GM21360 (cell line): ENCODE results near the gene CDKN1C.
"Not testable (repeated sequence)": the region's sequence is repeated elsewhere in the genome, so short reads cannot be mapped to it uniquely, and the experiment has no call there.

Experiments used
- ATAC-seq: cut with Tn5 transposase; IDR thresholded peaks from one replicate; pipeline ENCODE4 v1.9.1; 2021; ENCODE audit warnings: mild to moderate bottlenecking, moderate library complexity; ENCODE audit not compliant: unreplicated experiment

The CDKN1C gene

GRCh38 chr11:2909133-2909902 is 23.7 kb upstream of the CDKN1C start:
- ATAC-seq = no peak

- no peak for ATAC-seq
Observed at GRCh38 chr11:2908130-2908529, 22.6 kb upstream of the CDKN1C start.

GRCh38 chr11:2905299-2905698 is 19.7 kb upstream of the CDKN1C start:
- ATAC-seq = not testable (repeated sequence)

DNA sequence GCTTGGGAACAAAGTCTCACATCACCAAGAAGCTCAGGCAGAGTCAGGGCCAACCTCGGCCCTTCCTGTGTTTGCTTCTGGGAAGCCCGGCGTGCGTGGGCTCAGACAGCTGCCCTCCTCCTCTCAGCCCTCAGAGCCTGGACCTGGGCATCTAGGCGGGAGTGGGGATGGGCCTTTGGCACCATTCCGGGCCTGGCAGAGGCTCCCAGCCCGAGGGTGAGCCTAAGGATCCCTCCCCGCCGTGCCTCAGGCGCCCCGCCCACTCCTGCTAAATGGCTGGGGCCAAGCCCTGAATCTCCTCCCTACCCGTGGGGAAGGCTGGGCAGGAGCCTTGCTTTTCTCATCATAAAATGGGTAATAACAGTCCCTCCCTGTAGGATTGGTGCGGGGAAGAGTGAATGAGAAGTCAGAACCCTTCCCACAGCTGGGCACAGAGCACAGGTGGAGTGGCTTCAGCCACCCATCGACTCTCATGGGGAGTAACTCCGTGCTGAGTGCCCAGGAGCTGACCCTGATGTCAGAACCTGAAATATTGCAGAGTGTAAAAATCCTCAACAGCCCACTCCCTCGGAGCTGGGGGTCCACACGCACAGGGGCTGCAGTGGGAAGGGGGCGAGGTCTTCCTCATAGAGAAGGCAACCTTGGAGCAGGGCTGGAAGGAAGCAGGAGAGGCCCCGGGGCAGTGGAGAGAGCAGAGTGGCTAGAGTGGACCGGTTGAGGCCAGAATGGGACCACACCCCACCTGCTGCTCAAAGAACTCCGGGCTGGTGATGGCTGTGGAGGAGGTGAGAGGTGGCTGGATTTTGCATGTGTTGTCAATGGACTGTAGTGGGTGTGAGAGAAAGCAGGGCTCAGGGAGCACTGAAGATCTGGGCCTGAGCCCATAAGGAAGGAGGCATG is 18.8 kb upstream of the CDKN1C start:
- no peak for ATAC-seq

DNA sequence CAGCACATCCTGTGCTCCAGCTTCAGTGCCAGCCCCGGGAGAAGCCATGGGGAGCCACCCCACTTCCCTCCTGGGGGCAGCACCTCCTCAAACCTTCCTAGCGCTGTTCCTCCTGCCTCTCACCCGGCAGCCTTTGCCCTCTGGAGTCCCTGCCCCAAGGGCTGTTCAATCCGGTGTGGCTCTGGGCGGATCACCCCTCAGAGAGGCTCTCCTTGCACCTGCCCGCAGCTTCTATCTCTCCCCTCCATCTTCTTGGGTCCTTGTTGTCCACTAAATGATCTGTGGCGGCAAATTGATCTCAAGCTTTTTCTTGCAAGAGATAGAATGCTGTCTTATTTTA is 18.1 kb upstream of the CDKN1C start:
- ATAC-seq = no peak

DNA sequence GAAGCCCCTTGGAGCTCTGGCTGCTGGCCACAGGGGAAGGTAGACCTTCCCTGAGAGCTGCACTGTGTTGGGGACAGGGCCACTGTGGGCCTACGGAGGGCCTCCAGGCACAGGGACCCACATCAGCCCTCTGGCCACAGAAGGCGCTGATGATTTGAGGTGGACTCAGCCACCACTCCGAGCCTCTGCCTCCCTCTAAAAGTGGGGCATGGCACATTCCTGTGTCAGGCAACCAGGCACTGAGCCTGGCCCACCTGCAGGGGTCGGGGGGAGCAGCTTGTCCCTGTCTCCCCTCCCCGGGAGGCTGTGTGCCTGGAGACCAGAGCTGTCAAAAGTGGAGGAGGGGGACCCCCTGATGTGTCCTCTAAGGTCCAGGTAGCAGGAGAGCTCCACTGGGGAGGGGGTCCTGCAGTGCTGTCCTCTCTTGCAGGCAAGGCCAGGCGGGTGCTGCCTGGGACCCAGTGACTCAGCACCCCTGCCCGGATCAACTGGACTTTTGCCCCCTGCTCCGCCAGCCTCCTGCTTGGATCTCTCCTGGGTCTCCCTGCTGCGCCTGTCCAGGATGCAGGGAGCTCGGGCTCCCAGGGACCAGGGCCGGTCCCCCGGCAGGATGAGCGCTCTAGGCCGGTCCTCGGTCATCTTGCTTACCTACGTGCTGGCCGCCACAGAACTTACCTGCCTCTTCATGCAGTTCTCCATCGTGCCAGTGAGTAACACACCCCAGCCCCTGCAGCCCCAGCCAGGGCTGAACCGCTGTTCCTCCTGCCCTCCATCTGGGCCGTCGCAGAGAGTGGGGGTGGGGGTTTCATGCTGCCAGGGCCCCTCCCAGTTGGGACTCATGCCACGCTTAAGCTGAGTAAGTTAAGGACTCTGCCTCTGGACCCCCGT is 17.5 kb upstream of the CDKN1C start:
- ATAC-seq = no peak

- ATAC-seq = peak; percentile 91
Observed at GRCh38 chr11:2901854-2902783, 16.5 kb upstream of the CDKN1C start.

GRCh38 chr11:2901196-2901796 is 15.7 kb upstream of the CDKN1C start:
- no peak for ATAC-seq

- no peak for ATAC-seq
Observed at GRCh38 chr11:2899080-2899783, 13.7 kb upstream of the CDKN1C start.

- no peak for ATAC-seq
Observed at GRCh38 chr11:2898366-2899079, 12.9 kb upstream of the CDKN1C start.

DNA sequence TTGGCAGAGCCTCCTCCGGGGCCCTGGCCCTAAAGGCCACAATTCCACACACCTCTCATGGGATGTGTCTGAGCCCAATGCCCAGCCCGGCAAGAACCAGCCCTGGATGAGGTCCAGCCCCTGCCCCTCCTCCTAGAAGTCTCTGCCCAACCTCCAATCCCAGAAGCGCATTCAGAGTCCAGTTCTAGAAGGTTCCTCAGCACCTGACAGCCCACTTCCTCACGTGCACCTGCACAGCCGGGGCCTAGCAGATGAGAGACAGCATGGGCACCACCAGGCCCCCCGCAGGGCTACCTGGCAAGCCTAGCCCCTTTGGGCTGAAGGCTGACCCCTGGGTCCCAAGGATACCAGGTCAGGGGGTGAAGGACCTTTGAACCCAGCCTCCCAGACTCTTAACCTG is 11.5 kb upstream of the CDKN1C start:
- ATAC-seq = no peak

DNA sequence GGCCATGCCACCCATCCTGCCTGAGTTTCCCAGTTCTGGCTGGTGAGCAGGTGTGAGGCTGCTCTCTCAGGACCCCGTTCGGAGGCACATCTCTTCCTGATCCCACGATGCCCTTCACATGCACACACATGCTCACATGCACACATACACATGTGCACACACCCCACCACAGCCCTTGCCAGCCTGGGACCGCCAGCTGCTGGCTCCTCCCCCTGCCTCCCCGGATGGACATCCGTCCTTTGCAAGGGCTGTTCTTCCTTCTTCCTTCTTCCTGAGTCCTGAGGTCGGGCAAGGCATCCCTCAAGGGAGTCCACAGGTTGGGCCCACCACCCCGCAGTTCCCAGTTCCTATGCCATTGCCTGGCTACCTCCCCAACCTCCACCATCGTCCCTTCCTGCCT is 10.5 kb upstream of the CDKN1C start:
- no peak for ATAC-seq

DNA sequence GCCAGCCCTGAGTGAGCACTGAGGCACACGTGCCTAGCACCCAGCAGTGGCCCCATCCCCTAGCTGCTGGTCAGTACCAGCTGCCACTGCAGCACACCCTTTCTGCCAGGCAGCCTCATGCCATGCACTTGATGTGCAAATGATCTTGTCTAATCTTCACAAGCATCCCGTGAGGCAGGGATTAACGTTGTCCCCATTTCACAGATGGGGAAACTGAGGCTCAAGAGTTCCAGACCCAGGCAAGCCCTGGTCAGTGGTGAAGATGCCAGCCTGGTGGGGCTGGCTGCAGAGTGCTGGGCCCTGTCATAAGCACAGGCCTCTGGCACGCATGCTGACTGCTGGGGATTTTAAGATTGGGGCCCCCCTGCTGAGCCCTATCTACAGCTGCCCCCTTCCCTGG is 8.4 kb upstream of the CDKN1C start:
- ATAC-seq = no peak

GRCh38 chr11:2892967-2893528 is 7.5 kb upstream of the CDKN1C start:
- no peak for ATAC-seq

DNA sequence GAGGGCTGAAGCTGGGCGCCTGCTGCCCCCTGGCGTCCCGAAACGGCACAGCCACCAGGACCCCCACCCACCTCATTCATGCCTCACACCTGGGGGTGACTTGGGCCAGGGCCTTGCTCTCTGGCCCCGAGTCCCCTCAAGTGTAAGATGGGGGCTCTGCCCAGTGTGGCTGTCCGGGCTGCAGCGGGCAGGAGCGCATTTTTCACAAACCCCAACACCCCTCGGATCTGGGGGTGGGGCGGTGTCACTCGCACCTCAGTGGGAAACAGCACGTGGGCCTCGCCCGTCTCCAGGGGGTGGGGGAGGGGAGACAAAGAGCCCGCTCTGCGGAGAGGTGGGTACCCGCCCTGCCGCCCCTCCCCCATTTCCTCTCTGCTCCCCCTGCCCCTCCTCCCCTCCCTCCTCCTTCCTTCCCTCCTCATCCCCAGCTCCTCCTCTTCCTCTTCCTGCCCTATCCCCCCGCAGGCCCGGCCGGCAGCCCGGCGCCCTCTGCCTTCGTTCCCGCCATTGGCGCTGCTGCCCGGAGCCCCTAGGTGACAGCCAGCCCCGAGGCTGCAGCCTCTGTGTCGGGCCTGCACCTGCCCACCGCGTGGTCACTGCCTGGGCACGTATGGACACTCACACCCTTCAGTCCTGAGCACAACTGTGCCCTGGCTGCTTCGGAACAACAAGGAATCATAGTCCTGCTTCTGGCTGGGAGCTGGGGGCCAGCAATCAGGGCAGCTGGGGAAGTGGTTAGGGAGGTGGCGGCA is 6.8 kb upstream of the CDKN1C start:
- no peak for ATAC-seq

GRCh38 chr11:2891326-2892214 is 6.0 kb upstream of the CDKN1C start:
- no peak for ATAC-seq
